SW 1271 (cell line): ENCODE results near the gene MBNL1.
"Not testable (repeated sequence)": the region's sequence is repeated elsewhere in the genome, so short reads cannot be mapped to it uniquely, and the experiment has no call there.

Experiments
- DNase-seq, 2 experiments: peaks; one replicate each; lab custom pipeline; 2025; lab: John Stamatoyannopoulos, UW

MBNL1 gene

GRCh38 chr3:152377184-152377570 is 108.4 kb downstream of the MBNL1 start:
- no peak for DNase-seq

GRCh38 chr3:152379415-152380042 is 110.8 kb downstream of the MBNL1 start:
- no peak for DNase-seq

- DNase-seq, result no peak
Measured at GRCh38 chr3:152380043-152380442, 111.3 kb downstream of the MBNL1 start.

GRCh38 chr3:152381881-152382295 is 113.2 kb downstream of the MBNL1 start:
- no peak for DNase-seq

- peak in 1 of 2 experiments; percentile 12 for DNase-seq
Measured at GRCh38 chr3:152382312-152383135, 113.8 kb downstream of the MBNL1 start.

- DNase-seq, result no peak
Measured at GRCh38 chr3:152383136-152383606, 114.4 kb downstream of the MBNL1 start.

GRCh38 chr3:152384412-152384811 is 115.7 kb downstream of the MBNL1 start:
- DNase-seq, result no peak

GRCh38 chr3:152385761-152386160 is 117.0 kb downstream of the MBNL1 start:
- DNase-seq, result no peak

- DNase-seq, result no peak
Measured at GRCh38 chr3:152386208-152386607, 117.5 kb downstream of the MBNL1 start.

GRCh38 chr3:152388631-152389030 is 119.9 kb downstream of the MBNL1 start:
- no peak for DNase-seq

GRCh38 chr3:152389316-152389934 is 120.7 kb downstream of the MBNL1 start:
- DNase-seq, result no peak

- no peak for DNase-seq
Measured at GRCh38 chr3:152390647-152391046, 121.9 kb downstream of the MBNL1 start.

- no peak for DNase-seq
Measured at GRCh38 chr3:152391671-152392070, 122.9 kb downstream of the MBNL1 start.

GRCh38 chr3:152392272-152392880 is 123.6 kb downstream of the MBNL1 start:
- no peak for DNase-seq

- DNase-seq, result no peak
Measured at GRCh38 chr3:152394246-152394645, 125.5 kb downstream of the MBNL1 start.

GRCh38 chr3:152395764-152396163 is 127.0 kb downstream of the MBNL1 start:
- DNase-seq, result no peak

GRCh38 chr3:152396867-152397266 is 128.1 kb downstream of the MBNL1 start:
- no peak for DNase-seq

- DNase-seq, result not testable (repeated sequence)
Measured at GRCh38 chr3:152397348-152397747, 128.6 kb downstream of the MBNL1 start.

- no peak for DNase-seq
Measured at GRCh38 chr3:152398495-152398894, 129.8 kb downstream of the MBNL1 start.

- peak in 1 of 2 experiments; percentile 10 for DNase-seq
Measured at GRCh38 chr3:152399374-152399773, 130.6 kb downstream of the MBNL1 start.

GRCh38 chr3:152400887-152401286 is 132.2 kb downstream of the MBNL1 start:
- peak in 1 of 2 experiments; percentile 10 for DNase-seq

- peak in 1 of 2 experiments; percentile 40 for DNase-seq
Measured at GRCh38 chr3:152402695-152403451, 134.1 kb downstream of the MBNL1 start.
